Transverse colon (tissue), 4 donors: ENCODE results near the gene SPOCK3. TPM values are rescaled to one million over a fixed set of nuclear protein-coding genes. Genes with fewer than 3 reads are reported as not detected.

Source experiments
- DNase-seq: peaks from one replicate; pipeline ENCODE4 v3.0.0-alpha.2; 2019
- H3K27ac ChIP-seq, 4 donors: fragments of 200-600 bp; sonication (generic); 2 replicates each; pipeline ENCODE4 v1.5.1; 2016 to 2018; ENCODE audit warnings: inconsistent platforms in 4 of 4
- H3K27me3 ChIP-seq: fragments of 200-600 bp; sonication (generic); 2 replicates; pipeline ENCODE4 v1.5.1; 2017; ENCODE audit warnings: inconsistent platforms
- H3K36me3 ChIP-seq, 4 donors: fragments of 200-600 bp; sonication (generic); 2 replicates each; pipeline ENCODE4 v1.5.1; 2017 to 2019; ENCODE audit warnings: inconsistent platforms in 4 of 4
- H3K4me1 ChIP-seq, 4 donors: fragments of 200-600 bp; sonication (generic); 2 replicates each; pipeline ENCODE4 v1.5.1; 2017 to 2020; ENCODE audit warnings: inconsistent platforms in 4 of 4
- H3K4me3 ChIP-seq, 4 donors: fragments of 200-600 bp; sonication (generic); 1 replicate in 1 of 4; 2 replicates in 3 of 4; pipeline versions ENCODE4 v1.5.1 to v1.6.1; 2017 to 2019; ENCODE audit warnings: inconsistent platforms in 4 of 4
- H3K9me3 ChIP-seq, 2 donors: fragments of 200-600 bp; sonication (generic); 2 replicates each; pipeline ENCODE4 v1.5.1; 2017 to 2019; ENCODE audit warnings: inconsistent platforms in 2 of 2
- CTCF ChIP-seq, 5 experiments: fragments of 200-600 bp in 3 of 5; fragments of 450-650 bp in 2 of 5; sonication (generic) in 3 of 5; IDR thresholded peaks; 1 replicate in 2 of 5; 2 replicates in 3 of 5; pipeline ENCODE4 v1.5.1; 2016 to 2017; ENCODE audit warnings: antibody characterized with exemption in 5 of 5, inconsistent platforms in 3 of 5, mild to moderate bottlenecking in 2 of 5, moderate library complexity in 1 of 5
- EP300 ChIP-seq: sonication (generic); formaldehyde crosslinking; IDR thresholded peaks from one replicate; pipeline ENCODE4 v1.6.1; 2017; ENCODE audit warnings: antibody characterized with exemption, low read depth
- POLR2A ChIP-seq: fragments of 450-650 bp; IDR thresholded peaks from one replicate; pipeline ENCODE4 v1.6.1; 2016; ENCODE audit warnings: antibody characterized with exemption, mild to moderate bottlenecking, moderate library complexity
- POLR2AphosphoS5 ChIP-seq, 3 donors: sonication (generic); formaldehyde crosslinking; IDR thresholded peaks; one replicate each; pipeline ENCODE4 v1.6.1; 2016; ENCODE audit warnings: antibody characterized with exemption in 3 of 3
- WGBS, 2 donors: methylation state at CpG; one replicate each; pipeline ENCODE4 v1.1.5; 2018; ENCODE audit warnings: low coverage in 1 of 2; 5-methylcytosine and 5-hydroxymethylcytosine counted together
- in situ Hi-C, 4 donors: fragments of 200-750 bp; cut with MboI; loops; one replicate each; pipeline versions ENCODE4 v1.15.0 to v1.15.1; 2017; ENCODE audit warnings: low sequenced_read_pairs in 3 of 4, low pct_ligation_motif_present in 1 of 4, low pct_unique_long_range_greater_than_20kb in 1 of 4
- intact Hi-C: fragments of 100-400 bp; cut with DNase I; formaldehyde crosslinking; loops from one replicate; pipeline ENCODE4 v1.15.1; 2023; ENCODE audit warnings: low total_unique reads
- total RNA-seq, 4 donors: library from RNA; depleted of rRNA; stranded (reverse); fragments of >200 nt; gene quantifications; one replicate each; pipeline ENCODE4 v1.1.0, GENCODE V29; 2016

The SPOCK3 gene
- total RNA-seq, 4 donors from 2014 or later: 0.27 to 0.64 TPM; not detected in 2

GRCh38 chr4:166823848-166824247 is 410.4 kb downstream of the SPOCK3 start:
- Histone ChIP-seq H3K36me3 (no peaks in the 10 kb centered on the region), H3K27ac (no peak overlapping the region), H3K27me3 (no peaks in the 10 kb centered on the region), H3K9me3 (no peaks in the 10 kb centered on the region), H3K4me1 (peaks cover 0 to 7% (median 0%) of the 10 kb centered on the region in 4 donors), H3K4me3 (no peak overlapping the region)
- no peak for DNase-seq
- in situ Hi-C loops (no loop called here), intact Hi-C loops (no loop called here)
- TF ChIP-seq CTCF (IDR thresholded peaks at IDR 0.05) (no peak), EP300 (no peak), POLR2AphosphoS5 (IDR thresholded peaks at IDR 0.05) (no peak)
- 50 to 73% methylated on average over 2 to 3 of the region's 3 CpGs for WGBS, 2 donors

- H3K4me3 ChIP-seq: no peak overlapping the region
- peaks cover 0 to 7% (median 0%) of the 10 kb centered on the region in 4 donors for H3K4me1 ChIP-seq
- H3K9me3 ChIP-seq: no peaks in the 10 kb centered on the region
- TF ChIP-seq CTCF (IDR thresholded peaks at IDR 0.05) (no peak), POLR2A (no peak), POLR2AphosphoS5 (IDR thresholded peaks at IDR 0.05) (no peak), EP300 (no peak)
- intact Hi-C loops (no loop called here), in situ Hi-C loops (no loop called here)
- H3K27ac ChIP-seq: no peak overlapping the region
- WGBS, 2 donors: 69% methylated on average over 1 of the region's 1 CpG; no CpG with 5 or more reads in 1 of the 2 donors
- H3K27me3 ChIP-seq: no peaks in the 10 kb centered on the region
- no peaks in the 10 kb centered on the region for H3K36me3 ChIP-seq
- DNase-seq: no peak
Observed at GRCh38 chr4:166823126-166823525, 411.2 kb downstream of the SPOCK3 start.

GRCh38 chr4:166822386-166822785 is 411.9 kb downstream of the SPOCK3 start:
- TF ChIP-seq CTCF (IDR thresholded peaks at IDR 0.05): no peak
- no peak for TF ChIP-seq POLR2AphosphoS5 (IDR thresholded peaks at IDR 0.05)
- no peak for TF ChIP-seq EP300
- no peak for TF ChIP-seq POLR2A
- Histone ChIP-seq H3K4me3 (no peak overlapping the region), H3K36me3 (no peaks in the 10 kb centered on the region), H3K27ac (no peak overlapping the region), H3K27me3 (no peaks in the 10 kb centered on the region), H3K4me1 (peaks cover 0 to 3% (median 1%) of the 10 kb centered on the region in 4 donors), H3K9me3 (no peaks in the 10 kb centered on the region)
- no peak for DNase-seq
- in situ Hi-C loops: no loop called here
- 83 to 84% methylated on average over 4 of the region's 4 CpGs for WGBS, 2 donors
- intact Hi-C loops: no loop called here

GRCh38 chr4:166816890-166817289 is 417.4 kb downstream of the SPOCK3 start:
- no peaks in the 10 kb centered on the region for H3K36me3 ChIP-seq
- DNase-seq: peak; percentile 38
- WGBS, 2 donors: 0 to 30% methylated on average over 1 to 3 of the region's 3 CpGs

GRCh38 chr4:166808380-166808779 is 425.9 kb downstream of the SPOCK3 start:
- TF ChIP-seq POLR2A (no peak), POLR2AphosphoS5 (IDR thresholded peaks at IDR 0.05) (no peak), CTCF (IDR thresholded peaks at IDR 0.05) (no peak), EP300 (no peak)
- H3K4me1 ChIP-seq: no peaks in the 10 kb centered on the region
- in situ Hi-C loops (no loop called here), intact Hi-C loops (no loop called here)
- no peaks in the 10 kb centered on the region for H3K36me3 ChIP-seq
- no peaks in the 10 kb centered on the region for H3K9me3 ChIP-seq
- H3K4me3 ChIP-seq: no peak overlapping the region
- no peak overlapping the region for H3K27ac ChIP-seq
- no peaks in the 10 kb centered on the region for H3K27me3 ChIP-seq
- no peak for DNase-seq

More at GRCh38 chr4:166816890-166817289, 417.4 kb downstream of the SPOCK3 start:
- no peaks in the 10 kb centered on the region for H3K27me3 ChIP-seq
- no peaks in the 10 kb centered on the region for H3K9me3 ChIP-seq
- TF ChIP-seq POLR2AphosphoS5 (IDR thresholded peaks at IDR 0.05) (peak in 2 of 3 donors; percentile 49 to 50), POLR2A (no peak)
- H3K4me1 ChIP-seq: peaks cover 0 to 13% (median 3%) of the 10 kb centered on the region in 4 donors
- in situ Hi-C loops: no loop called here
- peak overlapping the region in 3 of 4 donors; percentile 44 to 78 (median 75) for H3K27ac ChIP-seq
- intact Hi-C loops: no loop called here
- no peak overlapping the region for H3K4me3 ChIP-seq
